PFSK-1 (cell line): Measurements from ENCODE around the gene MAMDC4.

Source experiments
- FOXP2 ChIP-seq: optimal IDR thresholded peaks from 2 replicates; pipeline ENCODE3; 2011; ENCODE audit warnings: borderline replicate concordance, control low read depth, inconsistent platforms; ENCODE audit not compliant: insufficient read depth; ENCODE audit errors: extremely low read length, extremely low read depth
- POLR2AphosphoS5 ChIP-seq: IDR thresholded peaks from 2 replicates; pipeline ENCODE4 v1.6.1; 2012; ENCODE audit warnings: low read depth, mild to moderate bottlenecking, control low read depth, low read length, moderate library complexity
- SIN3A ChIP-seq: IDR thresholded peaks from 2 replicates; pipeline ENCODE4 v1.6.1; 2012; ENCODE audit warnings: mild to moderate bottlenecking, low read length, moderate library complexity, borderline replicate concordance; ENCODE audit not compliant: insufficient read depth
- TAF1 ChIP-seq: IDR thresholded peaks from 2 replicates; pipeline ENCODE4 v1.6.1; 2012; ENCODE audit warnings: low read length, control low read depth, borderline replicate concordance; ENCODE audit not compliant: insufficient read depth
- TF ChIP-seq, protein P1 (sequence below), 2 experiments: IDR thresholded peaks; 2 replicates each; pipeline versions ENCODE4 v1.6.1 to v1.8.0; 2011 to 2012; ENCODE audit warnings: low read depth in 2 of 2, low read length in 2 of 2, control low read depth in 1 of 2, inconsistent platforms in 1 of 2, mild to moderate bottlenecking in 1 of 2, moderate library complexity in 1 of 2; ENCODE audit not compliant: insufficient read depth in 1 of 2

- TF ChIP-seq TAF1 (no peak), POLR2AphosphoS5 (no peak), SIN3A (no peak), FOXP2 (no peak)
- TF ChIP-seq, protein P1, sequence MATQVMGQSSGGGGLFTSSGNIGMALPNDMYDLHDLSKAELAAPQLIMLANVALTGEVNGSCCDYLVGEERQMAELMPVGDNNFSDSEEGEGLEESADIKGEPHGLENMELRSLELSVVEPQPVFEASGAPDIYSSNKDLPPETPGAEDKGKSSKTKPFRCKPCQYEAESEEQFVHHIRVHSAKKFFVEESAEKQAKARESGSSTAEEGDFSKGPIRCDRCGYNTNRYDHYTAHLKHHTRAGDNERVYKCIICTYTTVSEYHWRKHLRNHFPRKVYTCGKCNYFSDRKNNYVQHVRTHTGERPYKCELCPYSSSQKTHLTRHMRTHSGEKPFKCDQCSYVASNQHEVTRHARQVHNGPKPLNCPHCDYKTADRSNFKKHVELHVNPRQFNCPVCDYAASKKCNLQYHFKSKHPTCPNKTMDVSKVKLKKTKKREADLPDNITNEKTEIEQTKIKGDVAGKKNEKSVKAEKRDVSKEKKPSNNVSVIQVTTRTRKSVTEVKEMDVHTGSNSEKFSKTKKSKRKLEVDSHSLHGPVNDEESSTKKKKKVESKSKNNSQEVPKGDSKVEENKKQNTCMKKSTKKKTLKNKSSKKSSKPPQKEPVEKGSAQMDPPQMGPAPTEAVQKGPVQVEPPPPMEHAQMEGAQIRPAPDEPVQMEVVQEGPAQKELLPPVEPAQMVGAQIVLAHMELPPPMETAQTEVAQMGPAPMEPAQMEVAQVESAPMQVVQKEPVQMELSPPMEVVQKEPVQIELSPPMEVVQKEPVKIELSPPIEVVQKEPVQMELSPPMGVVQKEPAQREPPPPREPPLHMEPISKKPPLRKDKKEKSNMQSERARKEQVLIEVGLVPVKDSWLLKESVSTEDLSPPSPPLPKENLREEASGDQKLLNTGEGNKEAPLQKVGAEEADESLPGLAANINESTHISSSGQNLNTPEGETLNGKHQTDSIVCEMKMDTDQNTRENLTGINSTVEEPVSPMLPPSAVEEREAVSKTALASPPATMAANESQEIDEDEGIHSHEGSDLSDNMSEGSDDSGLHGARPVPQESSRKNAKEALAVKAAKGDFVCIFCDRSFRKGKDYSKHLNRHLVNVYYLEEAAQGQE (IDR thresholded peaks at IDR 0.05; ENCODE audit: insufficient read depth in 1 of 2, low read depth in 2 of 2, low read length in 2 of 2) = no peak
Observed at GRCh38 chr9:136889858-136890257, 37.7 kb downstream of the MAMDC4 start.
